ENCODE data around the gene RANBP1.

RANBP1 gene

DNA sequence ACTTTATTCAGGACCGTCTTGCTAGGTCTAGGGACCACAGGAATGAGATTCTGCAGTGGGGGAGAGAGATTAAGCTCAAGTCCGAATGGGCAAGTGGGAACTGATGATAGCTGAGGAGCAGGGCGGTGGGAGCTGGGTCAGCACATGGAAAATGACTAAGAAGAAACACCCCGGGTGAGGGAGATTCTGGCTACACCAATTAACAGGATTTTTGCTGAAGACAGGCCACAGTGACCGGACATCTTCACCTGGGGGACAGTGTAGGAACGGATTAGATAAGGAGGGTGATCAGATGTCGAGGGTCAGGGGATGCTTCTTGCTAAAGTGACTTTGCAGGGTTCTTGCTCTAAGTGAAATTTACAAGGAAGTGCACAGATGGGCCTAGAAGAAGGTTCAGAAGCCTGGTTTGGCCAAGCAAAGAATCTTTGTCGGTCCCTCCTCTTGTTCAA is 44.4 kb upstream of the RANBP1 start:
- ChIA-PET POLR2A (interaction anchor here (1.0 kb wide), 1 partner anchor 11 kb away, joined by 3 read pairs; no protein-coding TSS in a partner anchor), CTCF (interaction anchor here (0.7 kb wide), 1 partner anchor 11 kb away, joined by 3 read pairs; no protein-coding TSS in a partner anchor)
- no peak for DNase-seq (ENCODE audit: extremely low spot score)
- TF ChIP-seq L3MBTL2 (conservative IDR thresholded peaks at IDR 0.05) (no peak), SUZ12 (IDR thresholded peaks at IDR 0.05) (no peak), ZNF384 (IDR thresholded peaks at IDR 0.05) (no peak), SP1 (IDR thresholded peaks at IDR 0.05) (no peak), HDGF (IDR thresholded peaks at IDR 0.05; ENCODE audit: borderline replicate concordance) (no peak), LEF1 (IDR thresholded peaks at IDR 0.05; ENCODE audit: borderline replicate concordance) (no peak), ELF4 (IDR thresholded peaks at IDR 0.05) (no peak), BHLHE40 (IDR thresholded peaks at IDR 0.05; ENCODE audit: borderline replicate concordance) (no peak), ARNT (IDR thresholded peaks at IDR 0.05) (no peak), FOXM1 (IDR thresholded peaks at IDR 0.05; ENCODE audit: borderline replicate concordance) (no peak), CTBP1 (IDR thresholded peaks at IDR 0.05; ENCODE audit: borderline replicate concordance) (no peak), FOXK2 (IDR thresholded peaks at IDR 0.05) (no peak), NFRKB (IDR thresholded peaks at IDR 0.05) (no peak), TARDBP (IDR thresholded peaks at IDR 0.05) (no peak), FOXA1 (IDR thresholded peaks at IDR 0.05) (no peak)
- TF ChIP-seq, protein P1, sequence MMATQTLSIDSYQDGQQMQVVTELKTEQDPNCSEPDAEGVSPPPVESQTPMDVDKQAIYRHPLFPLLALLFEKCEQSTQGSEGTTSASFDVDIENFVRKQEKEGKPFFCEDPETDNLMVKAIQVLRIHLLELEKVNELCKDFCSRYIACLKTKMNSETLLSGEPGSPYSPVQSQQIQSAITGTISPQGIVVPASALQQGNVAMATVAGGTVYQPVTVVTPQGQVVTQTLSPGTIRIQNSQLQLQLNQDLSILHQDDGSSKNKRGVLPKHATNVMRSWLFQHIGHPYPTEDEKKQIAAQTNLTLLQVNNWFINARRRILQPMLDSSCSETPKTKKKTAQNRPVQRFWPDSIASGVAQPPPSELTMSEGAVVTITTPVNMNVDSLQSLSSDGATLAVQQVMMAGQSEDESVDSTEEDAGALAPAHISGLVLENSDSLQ (IDR thresholded peaks at IDR 0.05): no peak

DNA sequence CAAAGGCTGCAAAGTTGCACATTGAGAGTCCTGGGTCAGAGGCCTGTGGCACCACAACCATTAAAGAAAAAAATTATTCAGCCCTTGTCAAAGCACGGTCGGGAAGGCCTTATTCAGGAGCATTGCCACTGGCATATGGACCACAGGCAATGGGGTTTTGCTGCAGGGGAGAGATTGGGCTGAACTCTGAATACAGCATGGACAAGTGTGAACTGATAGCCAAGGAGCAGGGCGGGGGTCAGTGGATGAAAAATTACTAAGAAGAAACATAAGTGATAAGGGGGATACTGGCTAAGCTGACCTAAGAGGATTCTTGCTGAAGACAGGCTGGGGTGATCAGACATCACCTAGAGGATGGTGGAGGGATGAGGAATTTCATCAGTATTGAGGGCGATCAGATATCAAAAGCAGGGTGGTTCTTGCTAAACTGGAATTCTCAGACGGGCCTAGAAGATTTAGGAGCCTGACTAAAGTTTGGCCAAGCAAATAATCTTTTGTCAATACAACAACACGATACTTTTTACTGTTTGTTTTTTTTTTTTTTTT is 39.2 kb upstream of the RANBP1 start:
- no peak for DNase-seq (ENCODE audit: extremely low spot score)
- ChIA-PET CTCF (no interaction called here), POLR2A (no interaction called here)
- TF ChIP-seq TARDBP (IDR thresholded peaks at IDR 0.05): no peak
- peak; percentile 58; the same call in 1 of the 2 replicates for TF ChIP-seq ZNF384 (IDR thresholded peaks at IDR 0.05)

DNA sequence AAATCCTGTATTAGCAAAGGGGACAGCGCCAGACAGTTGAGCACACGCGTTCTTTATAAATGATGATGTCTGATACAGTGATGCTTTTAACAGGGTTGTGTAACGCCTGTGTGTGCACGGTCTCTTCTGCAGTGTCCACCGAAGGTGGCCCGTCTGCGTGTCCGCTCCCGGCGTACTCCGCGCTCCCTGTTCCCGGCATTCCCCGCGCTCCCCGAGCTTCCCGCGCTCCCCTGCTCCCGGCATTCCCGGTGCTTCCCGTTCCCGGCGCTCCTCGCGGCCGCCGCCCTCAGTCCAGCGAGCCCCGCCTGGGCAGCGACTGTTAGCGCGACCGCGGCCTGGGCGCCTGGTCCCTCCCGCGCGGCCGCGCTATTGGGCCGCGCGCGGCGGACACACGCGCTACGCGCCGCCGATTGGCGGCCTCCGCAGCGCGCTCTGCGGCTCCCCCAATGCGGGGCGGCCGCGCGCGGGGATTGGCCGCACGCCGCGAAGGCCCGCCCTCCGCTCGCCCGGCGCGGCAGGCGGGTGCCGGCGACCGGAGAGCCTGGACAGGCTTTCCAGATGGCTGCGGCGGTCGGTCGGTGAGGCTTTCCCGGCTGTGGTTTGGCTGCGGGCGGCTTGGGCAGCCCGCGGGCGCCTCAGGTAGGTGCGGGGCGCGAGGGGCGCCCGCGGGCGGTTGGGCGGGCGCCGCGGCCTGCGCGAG is 36.0 kb upstream of the RANBP1 start, which contains the start of gene DGCR8:
TSS of gene DGCR8 (plus strand) at position 497 of the 700 bp plus-strand sequence. CDS start 5,723 bp downstream, outside the sequence.
- ChIA-PET CTCF (no interaction called here), POLR2A (interaction anchor here (0.8 to 2.1 kb wide), 21 partner anchors 9 to 126 kb away, joined by 3 to 22 read pairs (median 5); partner anchors contain the start of genes RANBP1, TANGO2 and TRMT2A)
- DNase-seq (ENCODE audit: extremely low spot score): peak; percentile 96
- peak; percentile 77 for TF ChIP-seq ELF4 (IDR thresholded peaks at IDR 0.05)
- TF ChIP-seq, protein P1 (IDR thresholded peaks at IDR 0.05): no peak
- no peak for TF ChIP-seq CTBP1 (IDR thresholded peaks at IDR 0.05; ENCODE audit: borderline replicate concordance)
- TF ChIP-seq SP1 (IDR thresholded peaks at IDR 0.05): no peak
- peak; percentile 70; the same call in 1 of the 2 replicates for TF ChIP-seq LEF1 (IDR thresholded peaks at IDR 0.05; ENCODE audit: borderline replicate concordance)
- TF ChIP-seq FOXM1 (IDR thresholded peaks at IDR 0.05; ENCODE audit: borderline replicate concordance): 0 out of 2 replicates have a peak, but pooled peaks have one; percentile 40
- no peak for TF ChIP-seq FOXA1 (IDR thresholded peaks at IDR 0.05)
- 0 out of 2 replicates have a peak, but pooled peaks have one; percentile 22 for TF ChIP-seq ARNT (IDR thresholded peaks at IDR 0.05)
- no peak for TF ChIP-seq SUZ12 (IDR thresholded peaks at IDR 0.05)
- peak; percentile 11; the same call in 1 of the 2 replicates for TF ChIP-seq NFRKB (IDR thresholded peaks at IDR 0.05)
- peak; percentile 98 for TF ChIP-seq L3MBTL2 (conservative IDR thresholded peaks at IDR 0.05)
- no peak for TF ChIP-seq BHLHE40 (IDR thresholded peaks at IDR 0.05; ENCODE audit: borderline replicate concordance)

DNA sequence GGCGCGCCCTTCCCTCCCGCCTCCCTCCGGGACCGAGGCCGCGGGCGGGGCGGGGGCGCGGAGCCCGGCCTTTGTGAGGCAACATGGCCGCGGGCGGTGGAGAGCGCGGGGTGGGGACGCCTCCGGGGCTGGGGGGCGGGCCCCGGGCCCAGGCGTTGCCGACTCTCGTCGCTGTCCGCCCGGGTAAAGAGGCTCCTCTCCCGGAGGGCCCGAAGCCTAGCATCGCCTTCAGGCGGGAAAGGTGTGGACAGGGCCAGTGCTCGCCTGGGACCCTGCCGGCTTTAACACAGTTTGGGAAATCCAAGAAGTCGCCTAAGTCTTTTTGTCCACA is 35.5 kb upstream of the RANBP1 start:
- DNase-seq (ENCODE audit: extremely low spot score): peak; percentile 75
- POLR2A ChIA-PET: interaction anchor here (1.0 to 2.1 kb wide), 20 partner anchors 8 to 126 kb away, joined by 3 to 22 read pairs (median 5); partner anchors contain the start of genes RANBP1 and TRMT2A
- TF ChIP-seq FOXM1 (IDR thresholded peaks at IDR 0.05; ENCODE audit: borderline replicate concordance) (peak; percentile 1; the same call in 1 of the 2 replicates), FOXK2 (IDR thresholded peaks at IDR 0.05) (no peak)
- CTCF ChIA-PET: no interaction called here

DNA sequence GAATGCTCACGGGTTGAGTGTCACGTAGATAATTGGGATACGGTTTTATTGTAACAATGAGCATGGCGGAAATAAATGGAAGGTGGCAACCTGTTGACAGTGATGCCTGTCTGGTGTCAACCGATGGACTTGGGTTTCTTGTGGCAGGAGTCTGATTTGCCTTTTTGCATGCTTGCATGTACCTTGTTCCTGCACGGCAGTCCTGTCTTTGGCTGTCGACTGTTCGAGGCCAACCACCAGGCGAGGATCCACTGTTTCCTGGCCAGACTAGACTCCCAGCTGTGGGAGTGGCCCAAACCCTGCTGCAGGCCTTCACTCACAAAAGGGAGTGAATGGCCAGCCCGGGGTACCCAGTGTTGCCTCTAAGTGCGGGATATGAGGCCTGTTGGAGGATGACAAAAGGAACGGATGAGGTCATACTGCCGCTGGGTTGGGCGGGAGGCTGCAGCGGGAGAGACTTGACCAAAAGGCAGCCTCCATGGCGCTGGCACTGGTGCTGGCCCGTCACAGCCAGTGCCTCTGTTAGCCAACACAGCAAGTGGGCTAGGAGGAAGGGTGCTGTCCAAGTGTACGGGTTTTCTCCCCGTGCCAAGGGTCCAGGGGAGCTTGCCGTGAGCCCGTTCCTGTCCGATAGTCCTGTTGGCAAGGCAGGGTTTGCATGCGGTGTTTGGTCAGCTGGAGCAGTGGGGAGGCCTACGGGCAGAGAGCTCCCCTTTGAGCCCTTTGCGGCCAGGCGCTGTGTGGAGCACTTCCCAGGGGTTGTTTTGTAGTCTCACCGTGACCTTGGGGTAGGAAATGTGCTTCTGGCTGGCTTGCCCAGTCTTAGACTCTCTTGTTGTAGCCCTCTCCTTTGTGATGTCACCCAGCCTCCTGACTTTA is 34.9 kb upstream of the RANBP1 start:
- CTCF ChIA-PET: no interaction called here
- peak; percentile 56 for DNase-seq (ENCODE audit: extremely low spot score)
- POLR2A ChIA-PET: interaction anchor here (0.8 to 2.6 kb wide), 7 partner anchors 10 to 96 kb away, joined by 3 to 13 read pairs (median 4); no protein-coding TSS in a partner anchor
- TF ChIP-seq HDGF (IDR thresholded peaks at IDR 0.05; ENCODE audit: borderline replicate concordance) (0 out of 2 replicates have a peak, but pooled peaks have one; percentile 47), FOXM1 (IDR thresholded peaks at IDR 0.05; ENCODE audit: borderline replicate concordance) (no peak), L3MBTL2 (conservative IDR thresholded peaks at IDR 0.05) (peak; percentile 75), ARNT (IDR thresholded peaks at IDR 0.05) (no peak), SUZ12 (IDR thresholded peaks at IDR 0.05) (no peak), TARDBP (IDR thresholded peaks at IDR 0.05) (no peak)

Measured in HEK293T (cell line).